ENCODE results near the gene GUCY1A1. TPM values are rescaled to one million over a fixed set of nuclear protein-coding genes. Genes with fewer than 3 reads are reported as not detected.

The GUCY1A1 gene
- total RNA-seq, 1 donor from 2014 or later = 12.9 TPM

DNA sequence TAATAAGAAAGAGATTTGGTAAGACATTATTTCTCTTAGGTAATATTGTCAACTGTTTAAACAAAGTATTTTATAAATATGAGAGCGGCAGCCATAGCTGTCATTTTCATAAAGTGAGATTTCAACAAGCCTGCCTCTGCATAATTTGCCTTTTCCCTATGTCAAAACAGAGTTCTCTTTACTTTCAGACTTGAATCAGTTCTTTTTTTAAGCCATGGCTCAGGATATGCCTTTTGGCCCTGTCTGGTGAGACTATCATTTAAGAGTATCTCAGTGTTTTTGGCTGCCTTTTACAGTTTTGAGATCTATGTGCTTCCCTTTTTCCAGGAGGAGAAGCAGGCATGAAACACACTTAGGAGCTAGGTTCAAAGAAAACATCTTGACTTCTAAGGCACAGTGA lies 7.5 kb upstream of the GUCY1A1 start:
- no peak for DNase-seq (ENCODE audit: low read depth in 2 of 2)

GRCh38 chr4:155660436-155660835 lies 6.2 kb upstream of the GUCY1A1 start:
- DNase-seq (ENCODE audit: low read depth in 2 of 2) = no peak

GRCh38 chr4:155665054-155665453 lies 1.6 kb upstream of the GUCY1A1 start:
- DNase-seq (ENCODE audit: low read depth in 2 of 2) = no peak

DNA sequence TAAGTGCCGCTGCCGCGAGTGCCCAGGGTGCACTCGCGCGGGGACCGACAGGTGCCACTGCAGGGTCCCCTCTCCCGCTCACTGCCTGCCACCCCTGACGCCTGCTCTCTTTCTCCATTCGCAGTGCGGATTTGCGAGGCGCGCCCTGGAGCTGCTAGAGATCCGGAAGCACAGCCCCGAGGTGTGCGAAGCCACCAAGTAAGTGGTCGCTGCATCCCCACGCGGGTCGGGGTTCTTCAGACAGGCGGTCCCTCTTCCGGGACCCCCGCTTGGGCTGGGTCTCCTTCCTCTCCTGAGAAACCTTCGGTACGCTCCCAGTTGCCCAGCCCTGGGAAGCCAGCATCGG lies 547 bp downstream of the GUCY1A1 start:
- peak; percentile 0 to 51 for DNase-seq (ENCODE audit: low read depth in 2 of 2)

- peak; percentile 6 to 65 for DNase-seq (ENCODE audit: low read depth in 2 of 2)
Measured at GRCh38 chr4:155667568-155668511, 1.2 kb downstream of the GUCY1A1 start.

DNA sequence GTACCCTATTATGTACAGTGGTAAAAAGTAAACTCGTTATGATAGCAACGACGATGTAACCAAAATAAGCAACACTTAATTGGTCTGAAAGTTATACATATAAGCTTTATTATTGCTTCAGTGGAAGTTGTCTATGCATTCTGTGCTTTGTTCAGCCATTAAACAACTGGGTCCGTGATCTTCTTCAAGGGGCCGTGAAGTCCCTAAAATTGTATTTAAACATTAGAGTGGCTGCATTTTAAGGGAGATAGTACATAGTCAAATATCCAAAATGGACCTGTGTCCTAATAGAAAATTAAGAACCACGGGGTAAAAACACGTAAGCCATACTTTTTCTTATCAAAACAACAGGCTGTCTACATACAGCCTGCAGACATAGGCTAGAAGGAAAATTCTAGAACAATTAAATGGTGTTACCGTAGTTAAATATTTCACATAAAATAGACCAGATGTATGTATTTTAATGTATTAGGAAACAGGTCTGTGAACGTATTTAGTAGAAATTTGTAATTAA lies 2.1 kb downstream of the GUCY1A1 start:
- DNase-seq (ENCODE audit: low read depth in 2 of 2) = peak in 1 of 2 donors; percentile 9

DNA sequence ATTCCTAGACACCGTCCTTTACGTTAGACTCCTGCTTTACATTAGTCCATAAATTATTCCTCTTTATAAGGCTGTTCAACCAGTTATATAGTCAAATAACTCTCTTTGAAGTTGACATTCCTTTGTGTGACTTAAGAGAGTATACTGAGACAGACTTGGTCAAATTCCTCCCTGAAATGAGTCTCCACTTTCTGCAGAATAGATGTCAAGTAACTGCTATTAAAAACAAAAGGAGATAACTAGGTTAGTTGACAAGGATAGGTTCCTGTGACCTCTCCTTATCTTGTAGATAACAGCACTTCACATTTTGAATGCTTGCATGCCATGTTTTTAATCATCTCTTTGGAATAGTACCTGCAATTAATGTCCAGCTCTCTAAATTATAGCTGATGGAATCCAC lies 5.7 kb downstream of the GUCY1A1 start:
- no peak for DNase-seq (ENCODE audit: low read depth in 2 of 2)

- no peak for DNase-seq (ENCODE audit: low read depth in 2 of 2)
Measured at GRCh38 chr4:155673453-155673979, 6.9 kb downstream of the GUCY1A1 start.

DNA sequence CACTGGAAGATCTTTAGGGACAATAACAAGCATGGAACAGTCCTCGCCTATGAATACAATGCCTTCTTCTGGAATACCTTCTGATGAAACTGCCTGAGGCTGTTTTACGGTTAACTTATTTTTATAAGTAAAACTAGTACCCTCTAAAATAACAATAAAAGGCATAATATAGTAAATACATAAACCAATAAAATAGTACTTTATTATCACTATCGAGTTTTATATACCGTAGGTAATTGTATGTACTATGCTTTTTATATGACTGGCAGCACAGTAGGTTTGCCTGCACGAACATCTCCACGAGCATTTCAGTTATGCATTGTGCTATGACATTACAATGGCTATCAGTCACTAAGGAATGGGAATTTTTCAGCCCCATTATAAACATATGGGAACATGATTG lies 8.0 kb downstream of the GUCY1A1 start:
- no peak for DNase-seq (ENCODE audit: low read depth in 2 of 2)

GRCh38 chr4:155675709-155676429 lies 9.2 kb downstream of the GUCY1A1 start:
- peak in 1 of 2 donors; percentile 4 for DNase-seq (ENCODE audit: low read depth in 2 of 2)

DNA sequence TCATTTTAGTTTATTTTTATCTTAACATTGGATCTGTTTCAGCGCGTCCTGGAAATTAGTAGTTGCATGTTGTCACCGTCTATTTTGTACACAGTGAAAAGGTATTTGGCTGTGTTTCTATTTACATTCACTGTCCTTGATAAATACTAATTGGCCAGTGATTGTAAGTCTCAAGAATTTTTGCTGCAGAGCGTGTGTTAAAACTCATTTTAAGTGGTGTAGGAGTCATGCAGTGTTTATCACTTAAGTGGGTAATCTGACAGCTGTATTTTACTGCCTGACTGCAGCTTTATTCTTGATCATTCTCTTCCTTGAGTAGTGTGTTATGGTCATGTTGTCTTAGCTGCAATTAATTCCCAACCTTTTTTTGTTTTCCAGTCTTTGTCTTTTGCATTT lies 9.8 kb downstream of the GUCY1A1 start:
- DNase-seq (ENCODE audit: low read depth in 2 of 2) = no peak

DNA sequence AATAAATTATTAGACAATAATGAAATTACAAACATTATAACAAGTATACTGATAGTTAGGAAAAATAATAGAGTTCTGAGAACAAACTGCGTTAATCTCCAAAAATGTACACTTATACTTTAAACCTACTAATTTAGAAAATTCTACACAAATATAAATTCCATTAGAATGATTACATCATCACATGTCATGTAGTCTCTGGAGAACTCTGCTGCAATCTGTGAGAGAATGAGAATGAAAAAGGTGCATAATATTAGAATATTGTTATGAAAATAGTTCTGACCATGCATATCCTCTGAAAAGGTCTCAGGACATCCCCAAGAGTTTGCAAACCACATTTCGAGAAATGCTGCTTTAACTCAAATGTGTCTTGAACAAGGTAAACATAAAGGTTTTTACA lies 11.4 kb downstream of the GUCY1A1 start:
- DNase-seq (ENCODE audit: low read depth in 2 of 2) = no peak

DNA sequence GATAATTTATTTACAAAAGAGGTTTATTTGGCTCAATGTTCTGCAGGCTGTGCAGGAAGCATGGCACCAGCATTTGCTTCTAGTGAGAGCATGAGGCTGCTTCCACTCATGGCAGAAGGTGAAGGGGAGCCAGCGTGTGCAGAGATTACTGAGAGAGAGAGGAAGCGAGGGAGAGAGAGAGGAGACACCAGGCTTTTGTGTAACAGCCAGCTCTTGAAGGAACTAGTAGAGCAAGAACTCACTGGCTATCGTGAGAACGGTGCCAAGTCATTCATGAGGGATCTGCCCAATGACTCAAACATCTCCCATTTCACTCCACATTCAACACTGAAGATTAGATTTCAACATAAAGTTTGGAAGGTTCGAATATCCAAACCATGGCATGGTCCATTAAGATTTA lies 12.7 kb downstream of the GUCY1A1 start:
- DNase-seq (ENCODE audit: low read depth in 2 of 2) = no peak

- no peak for DNase-seq (ENCODE audit: low read depth in 2 of 2)
Measured at GRCh38 chr4:155681886-155682285, 15.2 kb downstream of the GUCY1A1 start.

DNA sequence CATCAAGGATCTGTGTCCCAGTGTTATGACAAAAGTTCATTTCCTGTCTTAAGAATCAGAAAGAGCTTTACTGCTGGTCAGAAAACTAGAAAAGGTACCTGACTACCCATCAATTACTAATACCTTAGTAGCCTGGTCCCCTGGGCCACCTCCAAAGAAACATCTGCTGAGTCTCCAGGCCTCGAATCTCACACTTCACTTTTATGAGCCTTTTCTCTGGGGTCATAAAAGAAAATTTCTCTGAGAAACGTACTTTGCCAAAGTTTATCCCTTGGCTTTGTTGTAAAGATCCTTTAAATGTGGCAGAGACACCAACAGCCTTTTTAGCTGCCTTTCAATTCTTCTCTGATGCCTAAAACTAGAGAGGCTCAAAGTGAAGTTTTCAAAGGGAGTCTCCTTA lies 17.8 kb downstream of the GUCY1A1 start:
- no peak for DNase-seq (ENCODE audit: low read depth in 2 of 2)

GRCh38 chr4:155684892-155685541 lies 18.4 kb downstream of the GUCY1A1 start:
- DNase-seq (ENCODE audit: low read depth in 2 of 2) = no peak

DNA sequence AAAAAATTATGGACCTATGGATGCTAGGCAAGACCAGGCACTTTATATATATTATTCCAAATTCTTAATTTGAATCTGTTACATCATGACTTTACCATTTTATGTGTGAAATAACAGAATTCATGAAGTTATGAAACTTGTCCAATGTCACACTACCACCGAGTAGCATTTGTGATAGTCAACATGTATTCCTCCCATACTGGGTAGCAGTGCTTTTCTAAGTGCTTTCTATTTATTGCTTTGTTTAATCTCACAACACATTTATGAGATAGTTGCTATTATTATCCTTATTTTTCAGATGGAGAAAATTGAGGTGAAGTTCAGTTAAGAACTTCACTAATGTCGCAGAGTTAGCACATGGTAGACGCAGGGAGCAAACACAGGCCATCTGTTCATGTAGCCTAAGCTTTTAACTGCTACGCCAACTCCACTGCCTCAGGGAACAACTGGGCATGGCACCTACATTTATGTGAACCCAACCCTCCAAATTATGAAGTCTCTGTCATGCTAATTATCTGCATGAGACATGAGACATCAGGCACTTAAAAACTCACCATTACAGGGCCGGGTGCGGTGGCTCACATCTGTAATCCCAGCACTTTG lies 20.8 kb downstream of the GUCY1A1 start:
- DNase-seq (ENCODE audit: low read depth in 2 of 2) = no peak

- no peak for DNase-seq (ENCODE audit: low read depth in 2 of 2)
Measured at GRCh38 chr4:155688211-155688610, 21.6 kb downstream of the GUCY1A1 start.

DNA sequence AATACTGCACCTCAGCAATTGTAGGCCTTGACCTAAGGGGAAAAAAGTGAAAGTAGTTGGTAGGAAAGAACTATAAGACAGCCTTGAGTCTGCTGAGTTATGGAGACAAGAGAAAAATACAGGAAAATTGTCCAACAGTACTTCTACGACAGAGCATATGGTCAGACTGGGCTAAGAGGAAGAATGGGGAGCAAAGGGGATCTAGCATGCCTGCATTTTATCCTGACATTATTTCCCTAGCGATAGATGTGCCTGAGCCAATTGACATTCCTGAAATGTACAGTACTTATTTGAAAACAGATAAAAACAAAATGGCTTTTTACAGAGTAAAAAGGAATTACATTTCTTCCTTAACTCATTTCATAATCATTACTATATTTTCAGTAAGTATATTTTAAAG lies 22.2 kb downstream of the GUCY1A1 start:
- DNase-seq (ENCODE audit: low read depth in 2 of 2) = peak in 1 of 2 donors; percentile 49

- no peak for DNase-seq (ENCODE audit: low read depth in 2 of 2)
Measured at GRCh38 chr4:155690044-155690837, 23.6 kb downstream of the GUCY1A1 start.

DNA sequence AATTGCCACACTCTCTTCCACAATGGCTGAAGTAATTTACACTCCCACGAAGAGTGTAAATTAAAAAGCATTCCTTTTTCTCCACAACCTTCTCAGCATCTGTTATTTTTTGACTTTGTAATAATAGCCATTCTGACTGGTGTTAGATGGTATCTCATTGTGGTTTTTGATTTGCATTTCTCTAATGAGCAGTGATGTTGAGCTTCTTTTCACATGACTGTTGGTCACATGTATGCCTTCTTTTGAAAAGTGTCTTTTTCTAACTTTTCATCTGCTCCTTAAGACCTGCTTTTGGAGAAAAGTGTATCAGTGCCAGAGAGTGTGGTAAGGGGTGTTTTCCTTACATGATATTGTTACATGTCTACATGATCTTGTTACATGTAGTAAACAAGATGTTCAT lies 25.7 kb downstream of the GUCY1A1 start:
- DNase-seq (ENCODE audit: low read depth in 2 of 2) = no peak

All from lung microvascular endothelial cell (primary cell).